BJ (cell line): ENCODE measurements around the gene PRKACA. TPM values are rescaled to one million over a fixed set of nuclear protein-coding genes. Genes with fewer than 3 reads are reported as not detected.

Experiments used
- CTCF ChIA-PET: fragments of 350-600 bp; formaldehyde crosslinking; extraction: SDS; loops from one replicate; lab custom pipeline; 2021; ENCODE audit warnings: antibody characterized with exemption, inconsistent platforms; lab: Yijun Ruan, JAX
- POLR2A ChIA-PET: fragments of 300-600 bp; sonication (Branson Sonifier 250); formaldehyde crosslinking; extraction: SDS; loops from one replicate; lab custom pipeline; 2021; ENCODE audit warnings: antibody characterized with exemption; lab: Charles Lee
- DNase-seq: peaks from one replicate; pipeline ENCODE4 v3.0.0-alpha.2; 2011; ENCODE audit warnings: low read depth
- H3K27me3 ChIP-seq: 2 replicates; pipeline ENCODE4 v1.6.0; 2011; ENCODE audit warnings: low read length; ENCODE audit not compliant: control insufficient read depth, insufficient read depth
- H3K36me3 ChIP-seq: 2 replicates; pipeline ENCODE4 v1.5.1; 2011; ENCODE audit warnings: low read length; ENCODE audit not compliant: control insufficient read depth, insufficient read depth
- H3K4me3 ChIP-seq: 2 replicates; pipeline ENCODE4 v1.5.1; 2011; ENCODE audit warnings: low read depth, mild to moderate bottlenecking, control low read depth, low read length
- CTCF ChIP-seq: IDR thresholded peaks from 2 replicates; pipeline ENCODE4 v1.5.1; 2011; ENCODE audit warnings: low read depth, mild to moderate bottlenecking, control low read depth, inconsistent platforms, low read length, moderate library complexity; ENCODE audit not compliant: insufficient read depth
- polyA plus RNA-seq: library from polyadenylated mRNA; depleted of rRNA; stranded (reverse); fragments of >200 nt; gene quantifications from 2 replicates; pipeline ENCODE4 v1.2.3, GENCODE V29; 2011

The PRKACA gene
- polyA plus RNA-seq, 1 experiment, result 35.4 TPM

- DNase-seq, result no peak
- CTCF ChIA-PET, result interaction anchor here (0.7 to 6.6 kb wide), 2 partner anchors 49 to 207 kb away, joined by 3 to 52 read pairs; no protein-coding TSS in a partner anchor
- Histone ChIP-seq H3K27me3 (no peaks in the 10 kb centered on the region), H3K4me3 (no peak overlapping the region), H3K36me3 (no peaks in the 10 kb centered on the region)
- POLR2A ChIA-PET, result no interaction called here
- no peak for TF ChIP-seq CTCF
Measured at GRCh38 chr19:14141041-14141440, 23.5 kb upstream of the PRKACA start.

GRCh38 chr19:14139944-14140343, 22.4 kb upstream of the PRKACA start:
- DNase-seq, result no peak
- no peaks in the 10 kb centered on the region for H3K27me3 ChIP-seq
- POLR2A ChIA-PET, result no interaction called here
- no peaks in the 10 kb centered on the region for H3K36me3 ChIP-seq
- no peak overlapping the region for H3K4me3 ChIP-seq
- CTCF ChIA-PET, result interaction anchor here (0.6 to 6.6 kb wide), 5 partner anchors 8 to 266 kb away, joined by 3 to 52 read pairs (median 4); no protein-coding TSS in a partner anchor
- TF ChIP-seq CTCF, result no peak

- POLR2A ChIA-PET, result no interaction called here
- no peak for TF ChIP-seq CTCF
Measured at GRCh38 chr19:14138576-14139265, 21.2 kb upstream of the PRKACA start.

GRCh38 chr19:14136509-14137281, 19.1 kb upstream of the PRKACA start, which contains the start of gene ASF1B:
Gene ASF1B, minus strand, starts transcription at chr19:14136589. Its CDS starts 133 bp downstream, at chr19:14136456.
- peak; percentile 66 for TF ChIP-seq CTCF
- peak; percentile 99 for DNase-seq

More at GRCh38 chr19:14138576-14139265, 21.2 kb upstream of the PRKACA start:
- Histone ChIP-seq H3K36me3 (no peaks in the 10 kb centered on the region), H3K4me3 (no peak overlapping the region), H3K27me3 (no peaks in the 10 kb centered on the region)
- CTCF ChIA-PET, result interaction anchor here (0.9 to 6.6 kb wide), 4 partner anchors 9 to 267 kb away, joined by 4 to 52 read pairs (median 12); no protein-coding TSS in a partner anchor
- DNase-seq, result no peak

More at GRCh38 chr19:14136509-14137281, 19.1 kb upstream of the PRKACA start, which contains the start of gene ASF1B:
- Histone ChIP-seq H3K36me3 (no peaks in the 10 kb centered on the region), H3K4me3 (peak within 1 kb of the TSS; percentile 93), H3K27me3 (no peaks in the 10 kb centered on the region)
- ChIA-PET POLR2A (interaction anchor here (0.6 to 1.0 kb wide), 2 partner anchors 274 to 341 kb away, joined by 3 read pairs; partner anchors contain the start of gene ZSWIM4), CTCF (interaction anchor here (0.6 to 6.6 kb wide), 58 partner anchors 8 to 1743 kb away, joined by 3 to 52 read pairs (median 4); partner anchors contain the start of genes NANOS3 and PRKACA)
